Neural cell (in vitro differentiated cells): ENCODE data around the gene JPH2.

Experiments used
- CTCF ChIP-seq: fragments of 450-650 bp; IDR thresholded peaks from 2 replicates; pipeline ENCODE4 v1.5.1; 2014; ENCODE audit warnings: antibody characterized with exemption, mild to moderate bottlenecking, moderate library complexity; ENCODE audit not compliant: poor library complexity, severe bottlenecking
- EP300 ChIP-seq: fragments of 450-650 bp; conservative IDR thresholded peaks from 2 replicates; pipeline ENCODE4 v1.6.1; 2014; ENCODE audit warnings: antibody characterized with exemption, mild to moderate bottlenecking, moderate library complexity; ENCODE audit not compliant: poor library complexity, severe bottlenecking
- EZH2 ChIP-seq: fragments of 200-600, 300-800 bp; shearing (Covaris generic), sonication (generic); IDR thresholded peaks from 2 replicates; pipeline ENCODE4 v1.6.1; 2014; ENCODE audit warnings: antibody characterized with exemption, low read length, borderline replicate concordance, mild to moderate bottlenecking; ENCODE audit not compliant: insufficient read depth, poor library complexity, severe bottlenecking
- POLR2AphosphoS5 ChIP-seq: IDR thresholded peaks from 2 replicates; pipeline ENCODE4 v1.6.1; 2012
- RAD21 ChIP-seq: fragments of 450-650 bp; conservative IDR thresholded peaks from 2 replicates; pipeline ENCODE4 v1.6.1; 2014; ENCODE audit warnings: antibody characterized with exemption, mild to moderate bottlenecking, moderate library complexity
- REST ChIP-seq: IDR thresholded peaks from 2 replicates; pipeline ENCODE4 v1.6.1; 2012; ENCODE audit warnings: borderline replicate concordance
- SMC3 ChIP-seq: fragments of 450-650 bp; conservative IDR thresholded peaks from 2 replicates; pipeline ENCODE4 v1.6.1; 2014; ENCODE audit warnings: antibody characterized with exemption, mild to moderate bottlenecking, moderate library complexity; ENCODE audit not compliant: poor library complexity

GRCh38 chr20:44098657-44099056, 88.3 kb downstream of the JPH2 start:
- TF ChIP-seq SMC3 (no peak), CTCF (no peak), RAD21 (no peak), EZH2 (no peak), REST (no peak), POLR2AphosphoS5 (no peak), EP300 (no peak)
